Glutamatergic neuron (in vitro differentiated cells): ENCODE results near the gene SGPP2. TPM values are rescaled to one million over a fixed set of nuclear protein-coding genes. Genes with fewer than 3 reads are reported as not detected.

ENCODE experiments used
- DNase-seq: peaks from one replicate; pipeline ENCODE4 v3.0.0; 2022
- H3K27ac Mint-ChIP-seq: one replicate; pipeline ENCODE4 v1.8.0; 2020; ENCODE audit warnings: mild to moderate bottlenecking, mixed read lengths, inconsistent platforms; ENCODE audit not compliant: unreplicated experiment
- H3K27me3 Mint-ChIP-seq: one replicate; pipeline ENCODE4 v1.8.0; 2020; ENCODE audit warnings: mild to moderate bottlenecking, moderate library complexity, mixed read lengths, inconsistent platforms; ENCODE audit not compliant: unreplicated experiment
- H3K36me3 Mint-ChIP-seq: one replicate; pipeline ENCODE4 v1.8.0; 2020; ENCODE audit warnings: mild to moderate bottlenecking, mixed read lengths, inconsistent platforms; ENCODE audit not compliant: unreplicated experiment
- H3K4me1 Mint-ChIP-seq: one replicate; pipeline ENCODE4 v1.8.0; 2020; ENCODE audit warnings: mild to moderate bottlenecking, low read depth, mixed read lengths, inconsistent platforms; ENCODE audit not compliant: unreplicated experiment
- H3K4me3 Mint-ChIP-seq: one replicate; pipeline ENCODE4 v1.8.0; 2020; ENCODE audit warnings: mild to moderate bottlenecking, mixed read lengths, inconsistent platforms; ENCODE audit not compliant: unreplicated experiment
- H3K9me3 Mint-ChIP-seq: one replicate; pipeline ENCODE4 v1.8.0; 2020; ENCODE audit warnings: mild to moderate bottlenecking, moderate library complexity, mixed read lengths, inconsistent platforms; ENCODE audit not compliant: unreplicated experiment
- CTCF ChIP-seq: fragments of 200-600 bp; sonication (generic); IDR thresholded peaks from one replicate; pipeline ENCODE4 v1.5.0; 2021; ENCODE audit not compliant: partially characterized antibody, unreplicated experiment
- total RNA-seq: library from RNA; stranded (reverse); fragmentation: NEBNext Ultra II Directional; extraction: Animal tissue kit (Norgen Biotek cat#: 25700); gene quantifications from one replicate; pipeline ENCODE4 v1.2.1, GENCODE V29; 2021; ENCODE audit not compliant: unreplicated experiment

The SGPP2 gene
- total RNA-seq, 1 donor from 2014 or later: 2.1 TPM

GRCh38 chr2:222603501-222603900 is 179.2 kb downstream of the SGPP2 start:
- no peak for TF ChIP-seq CTCF
- peaks cover 2% of the 10 kb centered on the region for H3K27me3 Mint-ChIP-seq
- H3K4me3 Mint-ChIP-seq: no peak overlapping the region
- no peak for DNase-seq
- no peaks in the 10 kb centered on the region for H3K9me3 Mint-ChIP-seq
- H3K4me1 Mint-ChIP-seq: no peaks in the 10 kb centered on the region
- H3K36me3 Mint-ChIP-seq: no peaks in the 10 kb centered on the region
- H3K27ac Mint-ChIP-seq: no peak overlapping the region

GRCh38 chr2:222604749-222605515 is 180.6 kb downstream of the SGPP2 start:
- no peak for DNase-seq
- no peak for TF ChIP-seq CTCF
- Mint-ChIP-seq H3K27me3 (peaks cover 2% of the 10 kb centered on the region), H3K4me3 (no peak overlapping the region), H3K9me3 (no peaks in the 10 kb centered on the region), H3K27ac (no peak overlapping the region), H3K4me1 (no peaks in the 10 kb centered on the region), H3K36me3 (no peaks in the 10 kb centered on the region)

GRCh38 chr2:222606306-222606705 is 182.0 kb downstream of the SGPP2 start:
- no peak overlapping the region for H3K27ac Mint-ChIP-seq
- H3K9me3 Mint-ChIP-seq: no peaks in the 10 kb centered on the region
- peaks cover 2% of the 10 kb centered on the region for H3K27me3 Mint-ChIP-seq
- H3K4me3 Mint-ChIP-seq: no peak overlapping the region
- H3K4me1 Mint-ChIP-seq: no peaks in the 10 kb centered on the region
- no peak for TF ChIP-seq CTCF
- DNase-seq: no peak
- no peaks in the 10 kb centered on the region for H3K36me3 Mint-ChIP-seq

- Mint-ChIP-seq H3K27me3 (peaks cover 2% of the 10 kb centered on the region), H3K9me3 (no peaks in the 10 kb centered on the region), H3K27ac (no peak overlapping the region), H3K4me3 (no peak overlapping the region), H3K36me3 (no peaks in the 10 kb centered on the region), H3K4me1 (no peaks in the 10 kb centered on the region)
- no peak for DNase-seq
- no peak for TF ChIP-seq CTCF
Measured at GRCh38 chr2:222608081-222608480, 183.7 kb downstream of the SGPP2 start.

GRCh38 chr2:222609381-222609780 is 185.0 kb downstream of the SGPP2 start:
- no peak overlapping the region for H3K27ac Mint-ChIP-seq
- no peaks in the 10 kb centered on the region for H3K9me3 Mint-ChIP-seq
- H3K4me3 Mint-ChIP-seq: no peak overlapping the region
- no peaks in the 10 kb centered on the region for H3K4me1 Mint-ChIP-seq
- peaks cover 2% of the 10 kb centered on the region for H3K27me3 Mint-ChIP-seq
- no peaks in the 10 kb centered on the region for H3K36me3 Mint-ChIP-seq
- no peak for TF ChIP-seq CTCF
- DNase-seq: no peak
